T1000 (cell line): ENCODE data around the gene ARHGAP4.

Experiments used
- DNase-seq: peaks from one replicate; lab custom pipeline; 2025; ENCODE audit warnings: mixed read lengths; lab: John Stamatoyannopoulos, UW

The ARHGAP4 gene

GRCh38 chrX:153925739-153926551 is at the start of gene ARHGAP4:
Gene ARHGAP4 (minus strand): TSS chrX:153926264. CDS start chrX:153926202, 62 bp downstream.
- DNase-seq = no peak

DNA sequence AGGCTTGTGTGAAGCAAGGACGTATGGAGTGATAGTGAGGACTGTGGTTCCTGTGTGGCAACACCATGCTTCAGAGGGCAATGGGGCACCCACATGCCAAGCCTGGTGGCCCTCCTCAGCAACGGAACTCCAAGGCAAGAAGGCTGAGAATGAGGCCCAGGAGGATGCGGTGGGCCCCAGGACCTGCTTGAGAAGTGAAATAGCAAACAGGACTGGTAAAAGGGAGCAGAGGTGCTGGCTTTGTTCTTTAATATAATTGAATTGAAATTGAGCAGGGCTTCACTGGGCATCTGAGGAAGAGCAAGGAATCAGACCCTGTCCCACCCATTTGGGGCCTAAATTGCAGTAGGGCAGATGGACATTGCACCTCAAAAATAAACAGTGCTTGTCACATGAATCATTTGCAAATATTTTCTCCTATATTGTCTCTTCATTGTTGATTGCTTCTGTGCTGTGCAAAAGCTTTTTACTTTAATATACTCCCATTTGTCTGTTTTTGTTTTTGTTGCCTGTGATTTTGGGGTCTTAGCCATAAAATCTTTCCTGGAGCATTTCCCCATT is 48.7 kb upstream of the ARHGAP4 start:
- DNase-seq = no peak

GRCh38 chrX:153974003-153974725 is 48.1 kb upstream of the ARHGAP4 start:
- no peak for DNase-seq

DNA sequence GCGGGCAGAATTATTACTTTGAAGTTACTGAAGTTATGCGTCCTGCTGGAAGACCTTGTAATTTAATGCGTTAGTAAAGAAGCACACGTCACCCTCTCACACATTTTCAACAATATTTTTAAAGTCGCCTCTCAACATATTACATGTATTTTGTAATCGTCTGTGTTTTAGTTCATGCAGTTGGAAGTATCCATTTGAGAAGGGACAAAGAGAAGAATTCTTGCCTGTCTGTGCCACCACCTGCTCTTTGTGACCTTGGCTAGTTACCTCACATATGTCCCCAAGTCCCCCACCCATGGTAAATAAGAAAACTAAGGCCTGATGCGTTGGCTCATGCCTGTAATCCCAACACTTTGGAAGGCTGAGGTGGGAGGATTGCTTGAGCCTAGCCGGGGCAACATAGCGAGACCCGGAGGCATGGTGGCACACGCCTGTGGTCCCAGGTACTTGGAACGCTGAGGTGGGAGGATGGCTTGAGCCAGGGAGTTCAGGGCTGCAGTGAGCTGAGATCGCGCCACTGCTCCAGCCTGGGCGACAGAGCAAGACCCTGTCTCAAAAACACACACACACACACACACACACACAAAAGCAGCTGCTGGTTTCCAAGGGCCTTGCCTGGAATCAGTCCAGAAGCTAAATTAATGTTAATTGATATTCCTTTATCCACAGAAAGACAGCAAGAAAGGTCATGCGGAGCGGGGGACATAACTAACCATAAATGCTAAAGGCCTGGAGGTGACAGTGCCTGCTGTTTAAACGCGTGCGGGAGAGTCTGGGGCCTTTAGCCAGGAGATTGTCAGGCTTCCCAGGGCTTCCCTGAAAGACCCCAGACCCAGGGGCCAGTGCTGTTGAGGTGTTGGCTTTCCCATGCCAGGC is 47.3 kb upstream of the ARHGAP4 start:
- DNase-seq = no peak

- DNase-seq = peak; percentile 80
These were observed 46.5 kb upstream of the ARHGAP4 start, which contains the start of gene TMEM187 for GRCh38 chrX:153972368-153973126. Gene TMEM187 (plus strand): TSS chrX:153972754. CDS start chrX:153982063, 9,309 bp downstream.

- peak; percentile 80 for DNase-seq
These were observed 45.6 kb upstream of the ARHGAP4 start, which contains the start of gene HCFC1 for GRCh38 chrX:153971450-153972367. Gene HCFC1 (minus strand): TSS chrX:153971818. CDS start chrX:153970840, 978 bp downstream.

DNA sequence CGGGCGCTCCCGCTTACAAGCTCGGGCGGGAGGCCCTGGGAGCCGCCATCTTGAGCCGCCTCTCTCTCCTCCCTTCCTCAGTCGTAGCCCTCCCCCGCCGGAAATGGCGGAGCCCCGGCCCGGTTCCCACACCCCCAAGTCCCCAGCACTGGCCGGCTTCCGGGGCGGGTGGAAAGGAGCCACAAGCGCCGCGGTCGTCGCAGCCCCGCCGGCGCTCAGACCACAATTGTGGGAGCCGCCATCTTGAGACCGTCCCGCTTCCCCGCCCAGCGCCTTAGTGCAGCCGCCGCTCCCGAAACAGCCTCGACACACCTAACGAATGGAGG is 45.0 kb upstream of the ARHGAP4 start:
- DNase-seq = peak; percentile 54

GRCh38 chrX:153970357-153971123 is 44.5 kb upstream of the ARHGAP4 start:
- DNase-seq = no peak

GRCh38 chrX:153969904-153970356 is 43.9 kb upstream of the ARHGAP4 start:
- no peak for DNase-seq

GRCh38 chrX:153969125-153969903 is 43.2 kb upstream of the ARHGAP4 start:
- no peak for DNase-seq

- DNase-seq = no peak
These were observed 42.7 kb upstream of the ARHGAP4 start for GRCh38 chrX:153968754-153969124.

DNA sequence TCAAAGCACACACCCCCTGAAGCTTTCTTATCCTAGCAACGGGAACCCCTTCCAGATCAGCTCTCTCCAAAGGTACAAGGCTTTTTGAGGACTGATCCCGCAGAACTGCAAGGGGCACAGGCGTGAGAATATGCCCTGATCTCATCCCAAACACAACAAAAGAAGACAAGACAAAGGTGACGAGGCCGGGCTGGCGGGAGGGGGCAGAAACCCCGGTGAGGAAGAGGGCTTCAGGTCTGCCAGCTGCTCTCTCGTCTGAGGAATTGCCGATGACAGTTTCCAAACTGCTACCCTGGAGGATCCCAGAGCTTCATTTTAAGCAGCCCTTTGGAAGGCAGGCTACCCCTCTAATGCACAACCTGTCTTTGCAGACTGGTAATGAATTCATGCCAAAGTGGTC is 42.2 kb upstream of the ARHGAP4 start:
- no peak for DNase-seq

GRCh38 chrX:153967536-153968224 is 41.6 kb upstream of the ARHGAP4 start:
- no peak for DNase-seq

- no peak for DNase-seq
These were observed 40.9 kb upstream of the ARHGAP4 start for GRCh38 chrX:153966841-153967535.

DNA sequence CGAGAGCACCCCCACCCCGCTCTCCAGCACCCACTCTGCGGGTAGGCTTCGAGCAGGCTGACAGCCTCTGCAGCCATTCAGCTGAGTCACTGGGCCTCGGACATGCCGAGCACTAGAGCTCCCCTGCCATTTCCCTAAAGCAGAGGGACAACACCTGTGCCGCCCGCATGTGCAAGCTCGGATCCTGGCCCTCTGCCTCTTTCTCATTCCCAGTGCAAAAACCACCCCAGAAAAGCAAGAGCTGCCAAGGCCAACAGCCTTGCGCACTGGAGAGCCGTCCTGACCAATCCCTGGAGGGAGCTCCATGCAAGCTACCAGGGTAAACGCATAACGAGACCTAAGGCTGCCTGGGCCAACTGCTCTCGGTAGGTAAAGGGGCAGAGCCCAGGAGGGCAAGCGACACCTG is 40.2 kb upstream of the ARHGAP4 start:
- no peak for DNase-seq

GRCh38 chrX:153965406-153965805 is 39.3 kb upstream of the ARHGAP4 start:
- no peak for DNase-seq

- DNase-seq = no peak
These were observed 38.0 kb upstream of the ARHGAP4 start for GRCh38 chrX:153964105-153964504.
